GM12873 (cell line): ENCODE results near the gene SLC4A1.

Experiments
- TF ChIP-seq, protein P1 (sequence below): IDR thresholded peaks from 2 replicates; pipeline ENCODE4 v1.5.1; 2012; ENCODE audit warnings: low read depth, mild to moderate bottlenecking, moderate library complexity, low read length, control low read depth; ENCODE audit not compliant: insufficient read depth; ENCODE audit errors: missing control alignments

SLC4A1 gene

GRCh38 chr17:44282264-44282663 is 14.3 kb upstream of the SLC4A1 start:
- TF ChIP-seq, protein P1, sequence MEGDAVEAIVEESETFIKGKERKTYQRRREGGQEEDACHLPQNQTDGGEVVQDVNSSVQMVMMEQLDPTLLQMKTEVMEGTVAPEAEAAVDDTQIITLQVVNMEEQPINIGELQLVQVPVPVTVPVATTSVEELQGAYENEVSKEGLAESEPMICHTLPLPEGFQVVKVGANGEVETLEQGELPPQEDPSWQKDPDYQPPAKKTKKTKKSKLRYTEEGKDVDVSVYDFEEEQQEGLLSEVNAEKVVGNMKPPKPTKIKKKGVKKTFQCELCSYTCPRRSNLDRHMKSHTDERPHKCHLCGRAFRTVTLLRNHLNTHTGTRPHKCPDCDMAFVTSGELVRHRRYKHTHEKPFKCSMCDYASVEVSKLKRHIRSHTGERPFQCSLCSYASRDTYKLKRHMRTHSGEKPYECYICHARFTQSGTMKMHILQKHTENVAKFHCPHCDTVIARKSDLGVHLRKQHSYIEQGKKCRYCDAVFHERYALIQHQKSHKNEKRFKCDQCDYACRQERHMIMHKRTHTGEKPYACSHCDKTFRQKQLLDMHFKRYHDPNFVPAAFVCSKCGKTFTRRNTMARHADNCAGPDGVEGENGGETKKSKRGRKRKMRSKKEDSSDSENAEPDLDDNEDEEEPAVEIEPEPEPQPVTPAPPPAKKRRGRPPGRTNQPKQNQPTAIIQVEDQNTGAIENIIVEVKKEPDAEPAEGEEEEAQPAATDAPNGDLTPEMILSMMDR: no peak

GRCh38 chr17:44281570-44281969 is 13.6 kb upstream of the SLC4A1 start:
- TF ChIP-seq, protein P1: no peak

GRCh38 chr17:44280392-44280937 is 12.5 kb upstream of the SLC4A1 start:
- TF ChIP-seq, protein P1: no peak

GRCh38 chr17:44279666-44280391 is 11.9 kb upstream of the SLC4A1 start:
- TF ChIP-seq, protein P1: no peak

GRCh38 chr17:44279346-44279665 is 11.4 kb upstream of the SLC4A1 start:
- TF ChIP-seq, protein P1: no peak

- TF ChIP-seq, protein P1: no peak
Measured at GRCh38 chr17:44277976-44278375, 10.0 kb upstream of the SLC4A1 start.

- TF ChIP-seq, protein P1: no peak
Measured at GRCh38 chr17:44273607-44274006, 5.7 kb upstream of the SLC4A1 start.

GRCh38 chr17:44272954-44273353 is 5.0 kb upstream of the SLC4A1 start:
- TF ChIP-seq, protein P1: no peak
